ENCODE results near the gene ESRRG.
"Not testable (repeated sequence)": the region's sequence is repeated elsewhere in the genome, so short reads cannot be mapped to it uniquely, and the experiment has no call there.

ESRRG gene

DNA sequence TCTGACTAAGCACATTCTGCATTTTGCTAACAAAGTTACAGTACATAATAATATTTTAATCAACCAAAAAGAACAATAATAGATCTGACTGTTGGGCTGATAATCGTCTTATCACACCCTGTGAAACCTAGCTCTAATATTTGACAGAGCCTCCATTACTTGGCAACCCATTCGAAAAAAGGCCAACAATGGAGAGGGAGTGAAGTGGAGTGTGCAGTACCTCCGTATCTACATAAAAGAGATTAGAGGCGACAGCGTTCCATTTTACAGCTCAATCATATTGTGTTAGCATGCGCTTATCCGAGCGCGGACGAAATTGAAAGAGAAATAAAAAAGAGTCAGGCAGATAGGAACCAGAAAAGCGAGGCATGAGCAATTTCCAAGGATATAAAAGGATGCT is 162.7 kb downstream of the ESRRG start:
- no peak for DNase-seq

- DNase-seq = no peak
Observed at GRCh38 chr1:216559359-216559758, 163.9 kb downstream of the ESRRG start.

DNA sequence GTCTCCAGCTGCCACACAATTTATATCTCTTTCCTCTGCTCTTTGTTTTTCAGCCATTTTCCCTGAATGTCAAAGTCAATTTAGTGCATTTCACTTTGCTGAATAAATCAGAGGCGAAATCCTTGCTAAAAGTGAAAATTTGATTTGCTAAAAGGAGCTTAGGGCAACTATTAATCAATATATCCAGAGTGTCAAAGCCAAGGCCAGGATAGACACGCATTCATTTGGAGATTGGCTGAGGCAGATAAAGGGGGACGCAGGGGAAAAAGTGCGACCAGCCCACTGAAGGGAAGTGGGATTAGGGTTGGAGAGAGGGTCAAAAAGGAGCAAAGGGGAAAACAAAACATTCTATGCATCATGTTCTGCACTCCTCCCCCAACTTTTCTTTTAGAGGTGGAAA is 167.6 kb downstream of the ESRRG start:
- DNase-seq = no peak

- DNase-seq = no peak
Observed at GRCh38 chr1:216554934-216555333, 168.3 kb downstream of the ESRRG start.

DNA sequence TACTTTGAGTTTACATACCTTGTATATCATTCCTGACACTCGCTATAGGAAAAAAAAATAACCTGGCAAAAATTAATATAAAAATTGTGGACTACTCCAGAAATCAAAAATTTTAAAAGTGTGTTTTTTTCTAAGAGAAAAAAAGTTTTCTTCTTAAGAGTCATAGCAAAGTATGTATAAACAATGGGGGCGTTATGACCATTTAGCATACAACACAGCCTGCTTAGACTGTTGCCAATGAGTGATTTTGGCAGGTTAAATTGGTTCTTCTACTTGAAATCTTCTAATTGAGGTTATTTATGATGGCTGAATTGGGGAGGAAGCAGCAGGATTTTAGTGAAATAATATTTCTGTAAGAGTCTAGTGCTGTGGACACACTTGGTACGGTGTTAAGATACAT is 169.5 kb downstream of the ESRRG start:
- DNase-seq = no peak

DNA sequence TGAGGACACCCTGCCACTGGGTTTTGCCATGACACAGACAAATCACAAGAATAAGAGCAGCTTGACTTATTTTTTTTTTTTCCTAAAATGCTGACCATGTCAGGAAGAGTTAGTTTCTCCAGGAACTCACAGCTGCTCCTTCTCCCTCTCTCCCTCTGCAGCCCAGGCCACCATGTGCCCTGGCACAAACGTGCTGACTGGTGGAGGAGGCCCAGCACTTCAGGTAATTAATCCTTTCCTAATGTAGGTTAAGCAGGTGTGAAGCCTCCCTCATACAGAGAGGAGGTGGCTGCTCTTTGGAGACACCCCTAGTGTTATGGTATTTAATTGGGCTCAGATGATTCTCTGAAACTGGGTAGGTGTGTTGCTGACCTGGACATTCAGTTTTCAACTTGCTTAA is 170.2 kb downstream of the ESRRG start:
- DNase-seq = no peak

GRCh38 chr1:216549796-216550195 is 173.4 kb downstream of the ESRRG start:
- no peak for DNase-seq

GRCh38 chr1:216542741-216543140 is 180.5 kb downstream of the ESRRG start:
- DNase-seq = no peak

- DNase-seq = no peak
Observed at GRCh38 chr1:216542263-216542662, 181.0 kb downstream of the ESRRG start.

GRCh38 chr1:216535751-216536150 is 187.5 kb downstream of the ESRRG start:
- DNase-seq = no peak

DNA sequence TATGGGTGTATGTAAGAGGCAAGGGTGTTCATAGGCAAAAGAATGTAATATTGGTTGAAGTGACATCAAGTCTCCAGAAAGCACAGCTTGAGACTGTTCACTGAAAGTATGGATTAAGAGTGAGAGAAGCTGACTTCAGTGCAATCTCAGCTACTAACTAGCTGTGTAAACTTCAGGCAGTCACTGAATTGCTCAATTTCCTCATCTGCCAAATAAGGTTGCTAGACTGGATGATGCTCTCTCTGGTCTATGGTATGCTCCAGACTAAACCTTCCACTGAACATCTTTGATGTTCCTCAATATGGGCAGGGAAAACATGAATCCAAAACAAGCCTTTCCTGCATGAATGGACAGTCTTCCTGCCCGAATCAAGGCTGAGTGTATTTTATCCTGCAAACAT is 188.2 kb downstream of the ESRRG start:
- no peak for DNase-seq

DNA sequence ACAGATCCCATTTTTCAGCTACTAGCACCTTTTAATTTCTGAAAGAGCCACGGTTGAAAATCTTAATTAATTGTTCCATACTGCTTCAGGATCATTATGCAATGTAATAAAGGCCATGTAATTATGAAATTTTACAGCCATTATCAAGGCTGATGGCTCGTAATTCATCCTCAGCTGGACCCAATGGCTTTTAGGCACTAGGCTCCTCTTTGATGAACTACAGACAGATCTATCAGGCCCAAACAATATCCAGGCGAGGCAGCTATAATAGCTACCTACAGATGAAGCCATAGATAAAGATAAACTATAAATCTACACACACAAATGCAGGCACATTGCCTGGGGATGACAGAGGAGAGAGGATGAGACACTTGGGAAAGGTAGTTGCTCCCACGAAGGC is 189.5 kb downstream of the ESRRG start:
- no peak for DNase-seq

GRCh38 chr1:216532251-216532798 is 190.9 kb downstream of the ESRRG start:
- DNase-seq = no peak

DNA sequence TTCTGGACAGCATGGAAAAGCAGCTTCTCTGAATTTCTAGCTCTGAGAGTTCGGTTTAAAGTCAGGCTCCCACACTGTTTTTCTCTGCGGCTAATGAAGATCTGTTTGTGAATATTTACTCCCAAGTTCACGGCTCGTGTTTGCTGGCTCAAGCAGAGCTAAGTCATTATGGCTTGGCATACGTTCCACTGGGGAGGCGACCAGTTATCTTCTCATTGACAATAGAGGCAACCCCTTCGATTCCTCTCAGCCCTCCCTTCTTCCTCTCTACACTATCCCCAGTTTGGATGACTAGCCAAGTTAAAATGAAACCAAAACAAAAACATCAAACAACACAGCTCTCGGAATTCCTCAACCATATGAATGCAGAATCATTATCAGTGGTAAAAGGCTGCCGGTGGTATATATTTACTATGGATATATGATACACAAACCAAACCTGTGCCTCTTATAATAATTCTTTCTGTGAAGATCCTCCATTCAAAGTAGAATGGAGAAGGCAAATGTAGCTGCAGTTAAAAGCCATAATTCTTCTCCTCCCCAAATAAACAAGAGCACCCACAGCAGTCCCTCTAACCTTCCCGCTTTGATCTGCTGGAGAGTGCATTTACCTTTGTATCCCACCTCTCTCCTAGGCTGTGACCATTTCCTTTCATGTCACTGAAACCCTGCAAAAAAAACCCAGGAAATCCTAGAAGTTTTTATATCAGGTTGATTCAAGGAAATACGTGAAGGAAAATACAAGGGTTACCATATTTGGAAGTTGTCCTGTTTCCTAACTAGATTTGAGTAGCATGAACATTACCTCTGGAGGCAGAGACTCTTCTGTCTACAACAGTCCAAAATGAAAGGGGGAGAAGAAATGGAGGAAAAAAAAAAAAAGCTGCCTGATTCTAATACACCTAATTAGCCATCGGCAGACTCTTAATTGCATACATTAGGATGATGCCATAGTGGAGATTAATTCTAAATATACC is 191.7 kb downstream of the ESRRG start:
- no peak for DNase-seq

DNA sequence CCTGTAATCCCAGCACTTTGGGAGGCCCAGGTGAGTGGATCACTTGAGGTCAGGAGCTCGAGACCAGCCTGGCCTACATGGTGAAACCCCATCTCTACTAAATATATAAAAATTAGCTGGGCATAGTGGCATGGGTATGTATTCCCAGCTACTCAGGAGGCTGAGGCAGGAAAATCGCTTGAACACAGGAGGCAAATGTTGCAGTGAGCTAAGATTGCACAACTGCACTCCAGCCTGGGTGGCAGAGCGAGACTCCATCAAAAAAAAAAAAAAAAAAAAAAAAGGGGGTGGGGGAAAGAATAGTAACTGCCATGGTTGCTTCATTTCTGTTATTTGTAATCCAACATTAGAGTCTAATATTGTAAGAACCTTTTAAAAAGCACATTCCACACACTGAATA is 193.4 kb downstream of the ESRRG start:
- DNase-seq = not testable (repeated sequence)

DNA sequence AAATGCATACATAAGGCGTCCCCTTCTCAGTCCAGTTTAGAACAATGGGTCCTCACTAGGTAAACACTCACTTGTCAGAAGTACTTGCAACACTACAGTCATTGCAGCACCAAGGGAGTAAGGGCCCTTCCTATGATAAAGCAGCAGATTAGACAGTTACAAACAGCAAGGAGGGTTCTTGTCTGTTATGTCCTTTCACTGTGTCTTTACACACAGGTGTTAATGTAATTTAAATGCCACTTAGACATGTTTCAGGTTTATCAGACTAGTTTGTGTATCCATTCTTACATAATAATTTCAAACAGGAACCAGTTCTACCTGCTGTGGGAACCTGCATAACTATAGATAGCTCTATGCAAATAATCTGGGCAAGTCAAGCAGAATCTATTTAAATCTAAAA is 194.4 kb downstream of the ESRRG start:
- DNase-seq = no peak

DNA sequence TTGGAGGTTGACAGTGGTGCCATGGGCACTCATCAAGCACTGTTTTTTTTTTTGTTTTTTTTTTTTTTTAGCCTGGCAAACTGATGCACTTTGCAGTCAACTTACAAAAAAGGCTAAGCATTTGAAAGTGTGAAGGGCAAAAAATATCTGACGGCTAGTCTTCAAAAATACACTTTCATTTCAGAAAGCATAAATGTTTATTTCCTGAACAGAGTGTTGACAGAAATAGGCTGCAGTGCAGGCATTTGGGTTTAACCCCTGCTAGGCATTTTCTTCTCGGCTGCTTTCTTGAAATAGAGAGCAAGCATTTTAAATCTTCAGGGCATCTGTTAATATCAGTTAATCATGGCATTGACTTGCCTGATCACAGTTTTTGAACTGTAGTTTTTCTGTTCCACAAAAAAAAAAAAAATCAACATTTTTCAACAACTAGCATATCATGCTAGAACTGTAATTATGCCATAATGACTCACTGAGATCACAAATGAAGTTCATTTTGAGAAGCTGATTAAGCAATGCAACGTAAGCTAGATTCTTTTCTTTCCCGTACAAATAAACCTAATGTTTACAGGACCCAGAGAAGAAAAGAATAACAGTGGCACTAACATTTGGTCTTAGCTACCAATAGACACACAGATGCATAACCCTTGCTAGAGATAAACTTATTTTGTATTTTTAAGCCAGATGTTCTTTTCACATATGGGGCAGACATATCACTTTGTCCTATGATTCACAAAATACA is 199.6 kb downstream of the ESRRG start:
- DNase-seq = no peak

DNA sequence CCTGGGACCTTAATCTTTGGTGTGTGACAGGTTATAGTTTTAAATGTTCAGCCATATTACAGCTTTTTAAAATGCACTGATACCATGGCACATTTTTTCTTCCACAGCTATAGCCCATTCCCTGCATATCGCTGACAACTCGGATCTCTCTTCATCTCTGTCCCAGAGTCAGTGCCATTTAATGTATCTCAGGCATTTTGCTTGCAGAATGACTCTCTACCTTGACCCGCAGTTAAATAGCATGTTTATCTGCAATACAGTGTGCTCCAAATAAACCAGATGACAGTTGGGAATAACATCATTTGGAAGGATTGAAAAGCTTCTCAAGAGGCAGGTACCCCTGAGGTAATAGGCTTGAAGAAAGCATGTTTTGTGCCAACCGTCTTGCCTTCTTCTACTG is 200.2 kb downstream of the ESRRG start:
- DNase-seq = no peak

DNA sequence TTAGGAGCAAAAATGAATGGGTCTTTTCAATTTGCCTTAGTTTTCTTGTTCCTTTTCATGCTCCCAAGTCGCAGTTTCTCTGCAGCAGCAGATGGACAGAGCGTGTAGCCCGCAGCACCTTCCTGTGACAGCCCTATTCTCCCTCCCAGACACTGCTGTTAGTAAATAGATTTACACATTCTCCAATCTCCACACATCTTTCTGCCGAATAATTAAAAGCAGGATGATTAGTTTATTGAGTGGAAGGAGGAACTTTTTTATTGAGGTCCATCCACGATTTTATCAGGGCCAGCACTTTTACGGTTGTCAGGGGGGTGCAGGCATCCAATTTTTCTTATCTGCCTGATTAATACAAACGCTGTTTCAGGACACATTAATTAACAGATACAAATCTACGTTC is 201.8 kb downstream of the ESRRG start:
- DNase-seq = no peak

DNA sequence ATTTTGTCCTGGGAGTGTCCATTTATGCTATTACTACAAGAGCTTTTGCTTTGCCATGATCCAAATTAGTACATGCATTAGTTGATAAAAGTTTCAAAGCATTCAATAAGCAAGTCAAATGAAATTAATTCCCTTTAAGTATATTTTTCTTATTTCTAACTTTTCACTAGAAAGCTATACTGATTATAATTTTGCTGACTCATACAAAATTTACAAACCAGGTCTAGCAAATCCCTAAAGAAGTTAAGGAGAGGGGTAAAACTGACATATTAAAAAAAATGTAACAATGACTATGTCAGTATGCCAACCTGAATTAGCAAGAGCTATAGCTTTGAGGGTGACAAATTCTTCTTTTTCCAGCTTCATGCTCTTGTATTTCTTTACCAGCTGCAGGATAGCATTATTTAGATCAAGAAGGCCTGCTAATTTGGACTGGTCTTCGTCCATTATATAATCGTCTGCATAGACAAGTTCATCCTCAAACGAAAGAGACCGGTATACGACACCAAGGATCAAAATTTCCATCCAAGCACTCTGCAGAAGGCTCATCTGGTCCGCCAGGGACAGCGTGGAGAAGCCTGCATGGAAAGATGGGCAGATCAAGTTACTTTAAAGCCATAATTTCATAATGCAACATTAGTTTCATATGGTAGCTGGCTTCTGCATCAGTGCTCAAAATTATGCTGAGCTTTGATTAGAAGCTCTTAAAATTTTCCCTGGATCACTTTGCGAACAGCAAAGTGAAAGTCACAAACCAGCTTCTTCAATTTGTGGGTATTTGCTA is 204.2 kb downstream of the ESRRG start:
- no peak for DNase-seq

GRCh38 chr1:216502528-216503162 is 220.6 kb downstream of the ESRRG start:
- DNase-seq = no peak

GRCh38 chr1:216500273-216500967 is 222.8 kb downstream of the ESRRG start:
- DNase-seq = no peak

All from activated CD8-positive, alpha-beta memory T cell treated with anti-CD3 and anti-CD28 coated beads for 24 hours (primary cell).